ENCODE data around the gene CLCNKB.
"Not testable (repeated sequence)": the region's sequence is repeated elsewhere in the genome, so short reads cannot be mapped to it uniquely, and the experiment has no call there.

The CLCNKB gene

DNA sequence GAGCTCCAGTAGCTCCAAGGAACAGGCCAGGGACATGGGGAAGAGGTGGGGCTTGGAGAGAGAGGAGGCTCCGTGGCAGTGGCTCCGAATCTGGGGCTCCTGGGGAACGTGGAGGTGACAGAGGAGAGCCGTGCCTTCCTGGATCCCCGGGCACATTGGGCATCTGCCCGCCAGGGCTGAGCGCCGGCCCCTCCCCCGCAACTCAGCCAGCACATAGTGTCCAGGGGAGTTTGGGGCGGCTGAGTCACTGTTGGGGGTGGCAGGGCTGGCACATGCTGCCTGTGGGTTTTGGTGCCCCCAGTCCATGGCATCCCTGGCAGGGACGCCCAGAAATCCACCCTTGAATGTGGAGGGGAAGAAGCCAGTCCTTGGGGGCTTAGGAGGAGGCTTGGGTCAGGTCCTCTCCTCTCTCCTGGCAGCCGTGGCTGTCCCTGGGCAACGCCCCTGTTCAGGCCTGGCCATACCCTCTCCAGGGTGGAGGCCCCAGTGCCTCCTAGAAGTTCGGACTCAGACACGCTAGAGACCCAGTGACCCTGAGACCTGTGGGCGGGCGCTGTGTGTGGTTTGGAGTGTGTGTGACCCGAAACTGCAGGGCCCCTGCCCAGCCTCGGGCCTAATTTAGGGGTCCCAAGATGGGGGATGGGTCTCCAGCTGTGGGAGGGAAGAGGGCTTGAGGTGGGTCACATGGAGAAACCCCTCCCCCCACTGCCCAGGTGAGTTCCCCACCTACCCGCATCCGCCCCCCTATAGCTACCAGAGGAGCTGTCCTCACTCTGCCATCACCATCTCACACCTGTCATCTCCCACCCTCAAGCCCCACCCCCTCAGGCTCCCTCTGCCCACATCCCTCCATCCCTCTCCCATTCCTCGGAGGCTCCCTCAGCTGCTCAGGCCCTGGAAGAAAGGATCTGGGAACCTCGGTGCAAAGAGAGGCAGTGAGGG, 27.4 kb upstream of the CLCNKB start:
- no peak for DNase-seq

DNA sequence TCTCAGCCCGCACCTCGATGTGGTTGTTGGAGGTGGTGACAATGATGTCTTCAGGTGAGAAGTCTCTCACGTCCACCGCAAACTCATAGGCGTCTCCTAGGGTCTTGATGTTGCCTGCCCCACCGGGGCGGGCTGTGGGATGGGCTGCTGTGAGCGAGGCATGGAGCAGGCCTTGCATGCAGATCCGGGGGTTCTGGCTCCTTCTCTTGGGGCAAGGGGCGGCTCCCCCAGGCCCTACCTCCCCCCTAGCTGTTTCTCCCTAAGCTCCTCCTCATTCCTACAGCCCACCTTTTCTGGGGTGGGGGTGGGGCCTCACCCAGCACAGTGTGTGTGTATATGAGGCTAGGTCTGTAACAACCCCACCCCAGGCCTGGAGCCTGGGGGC, 26.5 kb upstream of the CLCNKB start:
- DNase-seq: no peak

DNA sequence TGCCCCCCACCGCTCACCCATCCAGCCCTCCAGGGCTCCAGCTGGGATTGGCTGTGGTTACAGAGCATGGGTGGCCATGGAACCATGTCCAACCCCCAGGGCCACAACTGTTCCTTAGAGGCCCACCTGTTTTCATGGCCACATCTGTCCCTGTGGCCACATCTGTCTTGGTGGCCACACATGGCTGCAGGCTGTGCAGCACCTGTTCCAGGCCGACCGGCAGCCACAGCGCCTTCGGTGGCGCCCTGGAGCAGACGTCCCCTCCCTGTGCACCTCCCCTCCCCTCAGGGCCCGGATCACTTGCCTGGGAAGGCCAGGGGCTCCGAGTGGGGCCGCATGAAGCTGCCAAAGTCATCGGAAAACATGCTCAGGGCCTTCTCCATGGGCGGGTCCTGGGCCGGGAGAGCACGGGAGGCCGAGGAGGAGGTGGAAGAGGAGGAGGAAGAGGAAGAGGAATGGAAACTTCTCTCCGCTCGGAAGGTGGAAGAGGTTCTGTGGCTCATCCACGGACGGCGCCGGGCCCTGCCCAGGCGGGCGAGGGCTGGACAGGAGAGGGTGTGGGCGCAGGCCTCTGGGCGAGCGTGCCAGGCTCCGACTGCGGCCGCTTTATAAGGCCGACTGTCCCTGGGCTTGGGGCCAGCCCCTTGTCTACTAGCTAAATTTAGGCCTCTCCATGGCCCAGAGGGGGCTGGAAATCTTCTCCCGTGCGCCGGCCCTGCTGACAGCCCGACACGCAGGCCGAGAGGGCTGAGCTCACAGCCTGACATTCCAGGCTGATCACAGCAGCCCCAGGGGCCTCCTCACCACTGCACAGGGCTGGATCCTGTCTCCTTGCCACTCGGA, 25.9 kb upstream of the CLCNKB start, which contains the start of gene HSPB7:
Gene HSPB7, minus strand, starts transcription at position 583 of the 843 bp plus-strand sequence. Its CDS starts 80 bp downstream, at position 503.
- no peak for DNase-seq

DNA sequence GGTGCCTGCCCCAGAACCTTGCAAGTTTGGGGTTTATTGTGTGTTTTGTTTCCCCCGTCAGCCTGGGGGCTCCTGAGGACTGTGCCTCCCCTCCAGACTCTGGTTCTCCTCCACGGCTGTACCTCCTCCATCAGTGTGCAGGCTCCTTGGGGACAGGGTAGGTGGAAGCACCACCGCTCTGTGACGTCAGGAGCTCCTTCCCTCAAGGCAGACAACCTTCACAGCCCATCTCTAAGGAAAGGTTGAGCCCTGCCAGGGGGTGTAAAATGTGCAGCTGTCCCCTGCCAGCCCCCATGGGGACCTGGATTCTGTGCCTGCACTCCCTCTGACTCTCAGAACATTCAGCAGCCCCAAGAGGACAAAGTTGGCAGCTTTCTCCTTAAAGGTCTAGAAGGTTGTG, 25.3 kb upstream of the CLCNKB start:
- no peak for DNase-seq

DNA sequence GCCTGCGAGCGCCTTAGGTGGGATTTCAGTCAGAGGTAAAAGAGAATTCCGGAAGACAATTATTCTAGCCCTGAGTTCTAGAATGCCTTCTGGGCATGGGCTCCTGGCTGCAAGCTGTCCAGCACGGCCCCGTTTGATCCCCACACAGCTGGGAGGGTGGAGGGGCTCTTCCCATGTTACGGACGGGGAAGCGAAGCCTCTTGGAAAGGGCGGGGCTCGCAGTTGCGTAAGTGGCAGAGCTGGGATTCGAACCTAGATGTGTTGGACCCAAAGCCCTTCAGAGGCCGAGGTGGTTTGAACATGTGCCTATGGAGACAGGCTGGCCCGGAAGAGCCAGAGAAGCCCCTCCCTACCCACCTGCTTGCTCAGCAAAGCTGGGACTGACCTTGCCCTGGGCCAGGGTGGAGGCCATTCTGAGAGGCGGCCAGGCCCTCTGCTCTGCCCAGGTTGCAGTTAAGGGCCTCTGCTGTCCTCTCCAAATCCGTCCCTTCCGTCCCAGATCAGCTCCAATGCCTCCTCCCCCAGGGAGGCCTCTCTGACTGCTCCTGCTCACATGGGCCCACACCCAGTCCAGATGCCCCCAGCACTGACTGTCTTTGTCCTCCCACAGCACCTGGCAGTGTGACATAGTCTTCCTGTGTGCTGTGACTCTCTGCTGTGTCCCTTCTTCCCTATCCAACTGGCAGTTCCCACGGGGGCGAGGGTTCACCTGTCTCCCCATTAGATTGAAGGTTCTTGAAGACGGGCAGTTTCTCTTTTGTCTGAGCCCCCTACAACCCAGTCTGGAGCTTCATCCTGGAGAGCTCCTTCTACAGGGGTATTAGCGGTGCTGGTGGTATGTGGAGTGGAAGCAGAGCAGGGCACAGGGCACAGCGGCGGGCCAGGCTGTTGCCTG, 24.6 kb upstream of the CLCNKB start:
- DNase-seq: peak; percentile 49

DNA sequence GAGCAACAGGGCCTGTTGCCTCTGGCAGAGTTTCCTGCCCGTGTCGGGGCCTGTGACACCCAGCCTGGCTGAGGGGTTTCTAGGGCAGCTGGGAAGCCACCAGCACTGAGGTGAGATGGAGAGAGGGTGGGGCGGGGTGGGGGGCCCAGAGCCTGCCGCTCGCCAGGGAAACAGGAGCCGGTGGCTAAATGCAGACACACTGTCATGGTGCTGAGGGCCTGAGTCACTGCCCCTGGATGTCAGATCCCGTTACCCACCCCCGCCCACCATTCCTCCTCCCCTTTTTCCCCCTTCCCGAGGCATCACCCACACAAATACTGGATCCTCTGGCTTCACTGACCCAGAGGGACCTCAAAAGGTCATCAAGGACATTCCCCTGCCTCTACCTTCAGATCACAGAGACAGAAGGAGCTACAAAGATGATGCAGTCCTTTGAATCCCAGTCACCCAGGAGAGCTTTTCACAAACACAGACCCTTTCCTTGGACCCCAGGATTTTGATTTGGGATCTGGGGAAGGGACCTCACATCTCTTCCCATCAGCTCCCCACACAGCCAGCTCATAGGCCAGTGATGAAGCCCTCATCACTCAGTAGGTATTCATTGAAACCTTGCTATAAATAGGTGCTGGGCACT, 23.8 kb upstream of the CLCNKB start:
- no peak for DNase-seq

DNA sequence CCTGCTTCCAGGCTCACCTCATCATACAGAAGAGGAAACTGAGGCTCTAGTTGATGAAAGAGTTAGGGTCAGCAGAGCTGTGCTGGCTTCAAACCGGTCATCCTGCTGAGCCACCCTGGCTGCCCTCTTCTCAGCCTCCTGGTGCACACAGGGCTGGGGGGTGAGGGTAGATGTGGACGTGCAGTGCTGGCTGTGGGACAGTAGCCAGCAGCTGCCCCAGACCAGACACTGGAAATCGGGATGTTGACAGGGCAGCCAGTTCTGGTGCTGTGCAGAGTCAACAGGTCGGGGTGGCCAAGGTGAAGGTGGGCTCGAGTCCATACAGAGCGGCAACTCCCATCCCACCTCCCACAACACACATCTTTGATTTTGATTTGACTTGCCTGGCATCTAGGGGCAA, 23.3 kb upstream of the CLCNKB start:
- no peak for DNase-seq

DNA sequence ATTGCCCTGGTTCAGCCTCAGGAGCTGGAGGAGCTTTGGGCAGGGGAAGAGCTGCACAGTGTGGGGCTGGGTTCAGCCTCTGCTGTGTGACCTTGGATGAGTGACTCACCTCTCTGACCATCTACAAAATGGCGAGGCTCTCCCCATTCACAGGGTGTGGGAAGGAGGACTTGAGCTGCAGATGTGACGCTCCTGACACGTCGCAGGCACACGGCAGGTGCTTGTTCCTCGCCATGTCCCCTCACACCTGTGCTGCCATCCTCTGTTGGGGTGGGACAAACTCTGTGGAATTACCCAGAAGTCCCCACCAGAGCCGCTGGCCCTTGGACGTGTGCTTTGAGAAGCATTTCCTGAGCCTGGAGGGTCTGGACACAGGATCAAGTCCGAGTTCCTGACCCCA, 22.7 kb upstream of the CLCNKB start:
- not testable (repeated sequence) for DNase-seq

DNA sequence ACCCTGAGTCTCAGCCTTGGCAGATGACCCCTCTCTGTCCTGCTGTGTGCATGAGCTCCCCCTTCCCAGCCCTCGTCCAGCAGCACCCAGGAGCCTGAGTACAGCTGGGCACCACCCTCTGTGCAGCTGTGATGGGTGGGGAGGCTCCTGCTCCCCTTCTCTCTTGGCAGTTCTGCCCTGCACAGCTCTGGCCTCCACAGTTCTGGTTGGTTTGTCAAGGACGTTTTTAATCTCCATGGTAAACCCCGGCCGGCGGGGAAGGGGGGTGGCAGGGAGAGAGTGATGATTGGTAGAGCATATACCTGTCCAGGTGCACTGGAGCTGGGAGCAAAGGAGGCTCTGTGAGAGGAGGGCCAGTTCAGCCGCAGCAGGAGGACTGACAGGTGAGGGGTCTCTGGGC, 21.9 kb upstream of the CLCNKB start, which contains the start of gene CLCNKA:
Gene CLCNKA, plus strand, starts transcription at position 356 of the 400 bp plus-strand sequence. CDS start 584 bp downstream, outside the sequence.
- peak; percentile 83 for DNase-seq

DNA sequence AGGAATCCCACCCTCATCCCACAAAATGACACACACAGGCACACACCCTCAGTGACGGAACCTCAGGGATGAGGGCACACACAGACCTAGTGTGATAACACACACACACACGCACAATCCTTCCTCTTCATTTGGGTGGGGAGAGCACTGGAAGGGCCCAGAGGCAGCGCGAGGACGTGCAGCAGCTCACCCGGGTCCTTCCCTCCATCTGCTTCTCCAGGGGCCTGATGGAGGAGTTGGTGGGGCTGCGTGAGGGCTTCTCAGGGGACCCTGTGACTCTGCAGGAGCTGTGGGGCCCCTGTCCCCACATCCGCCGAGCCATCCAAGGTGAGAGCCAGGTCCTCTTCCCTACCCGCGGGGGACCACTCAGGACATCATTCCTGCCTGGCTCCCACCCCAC, 21.2 kb upstream of the CLCNKB start:
- no peak for DNase-seq

DNA sequence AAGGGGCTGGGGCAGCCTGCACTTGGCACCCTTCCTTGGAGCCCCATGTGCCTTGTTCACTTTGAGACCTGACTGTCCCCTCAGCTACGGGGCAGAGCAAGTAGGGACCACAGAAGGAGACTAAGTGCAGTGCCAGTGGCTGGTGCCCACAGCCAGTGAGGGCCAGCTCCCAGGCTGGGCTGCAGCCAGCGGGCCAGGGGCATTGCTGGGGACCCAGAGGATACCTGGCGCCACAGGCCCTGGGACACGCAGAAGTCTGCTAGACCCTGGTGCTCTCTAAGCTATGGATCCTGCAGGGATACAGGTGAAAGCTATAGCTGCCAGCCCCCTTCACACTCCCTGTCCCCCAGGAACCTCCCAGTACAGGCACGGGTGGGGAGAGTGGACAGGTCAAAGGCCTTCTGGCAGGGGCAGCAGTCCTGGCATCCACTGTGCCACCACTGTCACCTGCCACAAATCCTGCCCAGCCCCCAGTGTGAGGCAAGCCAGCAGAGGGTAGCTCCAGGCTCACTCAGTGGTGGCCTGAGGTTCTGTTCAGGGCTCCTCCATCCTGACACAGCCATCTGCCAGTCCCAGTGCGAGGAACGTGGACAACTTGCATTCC, 20.4 kb upstream of the CLCNKB start:
- no peak for DNase-seq

DNA sequence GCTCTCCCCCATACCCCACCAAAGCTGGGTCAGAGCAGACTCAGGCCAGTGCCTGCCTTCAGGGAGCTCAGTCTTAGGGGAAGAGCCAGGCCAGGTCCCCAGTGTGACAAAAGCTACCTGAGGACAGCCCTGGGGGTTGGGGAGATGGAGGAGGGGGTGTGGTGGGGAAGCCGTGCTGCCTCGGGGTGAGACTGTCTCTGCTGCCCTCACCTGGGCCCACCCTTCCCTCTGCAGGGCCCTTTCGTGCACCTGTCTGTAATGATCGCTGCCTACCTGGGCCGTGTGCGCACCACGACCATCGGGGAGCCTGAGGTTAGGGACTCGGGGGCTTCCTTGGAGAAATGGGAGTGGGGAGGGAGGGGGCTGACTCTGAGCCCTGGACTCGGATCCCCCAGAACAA, 17.3 kb upstream of the CLCNKB start:
- DNase-seq: not testable (repeated sequence)

DNA sequence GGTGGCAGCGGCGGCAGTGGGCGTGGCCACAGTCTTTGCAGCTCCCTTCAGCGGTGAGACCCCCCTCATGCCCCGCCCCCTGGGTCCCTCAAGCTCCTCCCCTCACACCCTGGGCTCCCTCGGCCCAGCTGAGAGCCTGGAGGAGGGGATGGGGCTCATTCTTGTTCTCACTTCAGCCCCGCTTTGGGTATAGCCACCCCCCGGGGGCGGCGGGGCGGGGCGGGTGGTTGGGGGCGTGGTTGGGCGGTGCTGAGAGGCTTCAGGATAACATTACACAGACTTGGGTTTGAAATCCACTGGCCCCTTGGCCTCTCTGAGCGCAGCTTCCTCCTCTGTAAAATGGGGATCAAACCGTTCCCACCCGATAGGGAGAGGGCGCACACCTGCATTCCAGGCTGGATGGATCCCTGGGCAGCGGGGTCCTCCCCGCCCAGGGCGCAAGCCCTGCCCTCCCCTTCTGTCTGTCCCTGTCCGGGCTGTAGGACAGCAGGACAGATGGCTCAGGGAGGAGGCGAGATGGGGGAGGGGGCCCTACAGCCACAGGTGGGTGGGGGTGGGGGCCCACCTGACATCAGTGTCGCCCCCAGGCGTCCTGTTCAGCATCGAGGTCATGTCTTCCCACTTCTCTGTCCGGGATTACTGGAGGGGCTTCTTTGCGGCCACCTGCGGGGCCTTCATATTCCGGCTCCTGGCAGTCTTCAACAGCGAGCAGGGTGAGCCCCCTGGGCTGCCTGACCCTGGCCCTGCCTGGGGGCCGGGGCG, 16.7 kb upstream of the CLCNKB start:
- DNase-seq: no peak

DNA sequence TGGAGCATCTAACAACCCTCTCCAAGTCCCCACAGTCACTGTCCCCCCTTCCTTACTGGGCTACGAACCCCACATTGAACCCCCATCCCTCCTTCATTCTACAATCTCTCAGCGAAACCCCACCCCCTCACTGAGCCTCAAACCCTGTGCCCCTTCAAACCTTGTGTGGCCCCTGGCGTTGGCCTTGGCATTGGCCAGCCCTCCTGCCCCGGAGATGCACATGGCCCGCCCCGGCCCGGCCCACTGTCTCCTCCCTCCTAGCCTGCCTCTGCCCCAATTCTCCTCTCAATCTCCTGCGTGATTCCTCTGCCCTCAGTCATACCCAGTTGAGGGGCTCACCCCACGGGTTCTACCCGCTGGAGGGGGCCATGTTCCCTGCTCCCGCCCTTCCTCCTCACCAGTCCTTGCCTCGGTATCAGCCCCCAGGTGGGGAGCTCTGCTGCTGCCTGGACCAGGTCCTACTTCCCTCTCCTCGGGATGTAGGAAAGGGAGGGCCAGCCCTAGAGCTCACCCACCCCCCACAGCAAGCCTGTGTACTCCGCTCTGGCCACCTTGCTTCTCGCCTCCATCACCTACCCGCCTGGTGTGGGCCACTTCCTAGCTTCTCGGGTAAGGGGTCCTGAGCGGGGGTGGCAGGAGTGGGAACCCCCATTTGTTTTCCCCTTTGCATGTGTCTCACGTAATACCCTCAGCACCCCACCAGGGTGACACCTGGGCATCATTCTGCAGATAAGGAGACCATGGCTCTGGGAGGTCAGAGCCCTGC, 15.2 kb upstream of the CLCNKB start:
- DNase-seq: no peak

DNA sequence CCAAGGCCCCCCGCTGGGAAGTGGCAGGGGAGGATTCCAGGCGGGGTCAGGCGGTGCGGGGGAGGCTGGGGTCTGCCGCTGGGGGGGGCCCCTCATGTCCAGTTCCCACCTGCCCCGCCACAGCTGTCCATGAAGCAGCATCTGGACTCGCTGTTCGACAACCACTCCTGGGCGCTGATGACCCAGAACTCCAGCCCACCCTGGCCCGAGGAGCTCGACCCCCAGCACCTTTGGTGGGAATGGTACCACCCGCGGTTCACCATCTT, 14.6 kb upstream of the CLCNKB start:
- DNase-seq: not testable (repeated sequence)

DNA sequence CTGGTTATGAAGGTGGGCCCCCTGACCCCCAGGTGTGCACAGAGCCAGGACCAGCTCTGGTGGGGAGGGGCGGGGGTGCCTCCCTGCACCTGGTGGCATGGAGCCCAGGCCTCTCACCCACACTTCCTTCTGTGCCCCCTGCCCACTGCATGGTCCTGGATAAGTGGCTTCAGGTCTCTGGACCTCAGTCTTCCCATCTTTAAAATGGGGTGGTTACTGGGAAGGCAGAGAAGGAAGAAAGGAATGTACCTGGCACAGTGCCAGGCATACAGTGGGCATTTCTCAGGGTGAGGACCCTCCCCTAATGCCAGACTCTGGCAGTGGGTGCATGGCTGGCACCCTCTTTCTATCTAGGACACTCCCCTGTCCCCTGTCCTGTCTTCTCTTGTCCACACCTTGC, 14.3 kb upstream of the CLCNKB start:
- no peak for DNase-seq

DNA sequence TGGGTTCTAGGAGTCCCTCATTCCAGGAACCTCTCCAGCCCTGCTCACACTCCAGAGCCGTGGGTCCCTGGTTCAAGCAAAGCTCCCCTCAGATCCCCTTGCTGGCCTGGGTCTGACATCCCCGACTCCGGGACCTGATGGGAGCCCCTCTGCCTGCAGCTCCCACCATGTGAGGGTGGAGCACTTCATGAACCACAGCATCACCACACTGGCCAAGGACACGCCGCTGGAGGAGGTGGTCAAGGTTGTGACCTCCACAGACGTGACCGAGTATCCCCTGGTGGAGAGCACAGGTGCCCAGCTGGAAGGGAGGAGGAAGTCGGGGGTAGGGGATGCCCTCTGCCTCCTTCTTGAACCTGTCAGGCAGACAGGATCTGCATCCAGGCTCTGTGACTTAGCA, 12.0 kb upstream of the CLCNKB start:
- no peak for DNase-seq

DNA sequence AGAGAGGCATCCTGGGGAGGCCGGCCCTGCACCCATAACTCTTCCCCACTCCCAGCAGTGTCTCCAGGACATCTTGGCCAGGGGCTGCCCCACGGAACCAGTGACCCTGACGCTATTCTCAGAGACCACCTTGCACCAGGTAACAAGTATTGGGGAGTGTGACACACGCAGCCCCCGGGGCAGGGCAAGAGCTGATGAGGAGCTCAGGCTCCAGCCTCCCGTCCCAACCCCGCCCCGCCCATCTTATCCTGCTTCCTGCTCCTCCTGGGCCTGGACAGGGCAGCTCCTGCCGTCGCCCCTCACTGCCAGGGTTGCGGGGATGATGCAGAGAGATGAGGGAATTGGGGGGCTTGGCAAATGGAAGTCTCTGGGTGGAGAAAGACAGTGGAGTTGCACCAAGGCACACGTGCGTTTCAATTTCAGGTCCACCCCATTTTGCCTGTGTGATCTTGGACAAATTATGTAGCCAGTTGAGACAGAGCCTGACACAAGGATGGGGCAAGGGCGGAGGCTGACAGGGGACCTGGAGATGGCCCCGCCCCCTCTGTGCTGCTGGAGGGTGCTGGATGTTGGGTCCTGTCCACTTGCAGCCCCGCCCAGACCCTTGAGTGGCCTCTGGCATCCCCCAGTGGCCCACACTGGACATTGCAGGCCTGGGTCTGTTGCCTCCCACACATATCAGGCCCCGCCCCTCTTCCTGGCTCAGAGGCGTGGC, 11.0 kb upstream of the CLCNKB start:
- DNase-seq: no peak

DNA sequence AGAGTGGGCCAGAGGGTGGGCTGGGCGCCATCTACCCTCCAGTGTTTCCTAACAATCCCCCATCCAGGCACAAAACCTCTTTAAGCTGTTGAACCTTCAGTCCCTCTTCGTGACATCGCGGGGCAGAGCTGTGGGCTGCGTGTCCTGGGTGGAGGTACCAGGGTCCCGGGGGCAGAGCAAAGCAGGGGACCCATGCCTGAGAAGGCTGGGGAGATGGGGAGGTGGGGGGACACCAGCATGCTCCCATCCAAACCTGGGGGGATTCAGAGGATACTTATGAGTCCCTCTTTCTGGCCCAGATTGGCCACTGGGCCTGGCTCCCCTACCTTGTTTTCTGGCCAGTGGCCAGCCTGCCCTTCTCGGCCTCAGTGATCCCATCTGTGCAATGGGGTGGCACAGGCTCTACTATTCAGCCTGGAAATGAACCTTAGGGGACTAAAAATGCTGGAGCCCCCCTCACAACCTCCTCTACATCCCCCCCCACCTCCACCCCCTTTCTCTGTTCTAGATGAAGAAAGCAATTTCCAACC, 10.4 kb upstream of the CLCNKB start:
- not testable (repeated sequence) for DNase-seq
